PC-3 (cell line): Measurements from ENCODE around the gene MOB4. TPM values are rescaled to one million over a fixed set of nuclear protein-coding genes. Genes with fewer than 3 reads are reported as not detected.
"Not testable (repeated sequence)": the region's sequence is repeated elsewhere in the genome, so short reads cannot be mapped to it uniquely, and the experiment has no call there.

Experiments used
- ATAC-seq: fragments of 200-7000 bp; cut with Tn5 transposase; 2 replicates; pipeline ENCODE4 v1.9.1; 2020; ENCODE audit warnings: mild to moderate bottlenecking, moderate library complexity
- BruUV-seq: library from RNA; stranded (reverse); fragments of 400-500 nt; replicated peaks from 2 replicates; lab custom pipeline; 2021; lab: Mats Ljungman, UMichigan
- CTCF ChIA-PET: fragments of 300-600 bp; sonication (Branson Sonifier 250); formaldehyde crosslinking; loops from one replicate; lab custom pipeline; 2022; ENCODE audit warnings: antibody characterized with exemption; lab: Charles Lee
- POLR2A ChIA-PET: fragments of 300-600 bp; sonication (Branson Sonifier 250); formaldehyde crosslinking; loops from one replicate; lab custom pipeline; 2022; ENCODE audit warnings: antibody characterized with exemption; ENCODE audit not compliant: unreplicated experiment; lab: Charles Lee
- DNase-seq: peaks from one replicate; pipeline ENCODE4 v3.0.0-alpha.2; 2015
- H2AFZ ChIP-seq: fragments of 300-600 bp; sonication (generic); 2 replicates; pipeline ENCODE4 v1.6.0; 2016; ENCODE audit warnings: antibody characterized with exemption, low read length
- H3F3A ChIP-seq: fragments of 300-600 bp; sonication (generic); one replicate; pipeline ENCODE4 v1.6.0; 2017; ENCODE audit warnings: antibody characterized with exemption, low read length, control low read depth, mild to moderate bottlenecking; ENCODE audit not compliant: unreplicated experiment
- H3K27ac ChIP-seq: fragments of 300-600 bp; sonication (generic); 2 replicates; pipeline ENCODE4 v1.5.1; 2016; ENCODE audit warnings: mild to moderate bottlenecking, low read length
- H3K27me3 ChIP-seq: fragments of 300-600 bp; sonication (generic); 2 replicates; pipeline ENCODE4 v1.6.1; 2016; ENCODE audit warnings: low read length, mixed read lengths
- H3K36me3 ChIP-seq: fragments of 300-600 bp; sonication (generic); 2 replicates; pipeline ENCODE4 v1.6.1; 2016; ENCODE audit warnings: low read depth, mixed run types, low read length, mixed read lengths
- H3K4me1 ChIP-seq: fragments of 300-600 bp; sonication (generic); 2 replicates; pipeline ENCODE4 v1.5.1; 2016; ENCODE audit warnings: low read length; ENCODE audit not compliant: insufficient read depth
- H3K4me2 ChIP-seq: fragments of 300-600 bp; sonication (generic); 2 replicates; pipeline ENCODE4 v1.6.0; 2016; ENCODE audit warnings: low read length
- H3K4me3 ChIP-seq: fragments of 300-600 bp; sonication (generic); 2 replicates; pipeline ENCODE4 v1.5.1; 2016; ENCODE audit warnings: mild to moderate bottlenecking, low read length, mixed read lengths
- H3K79me2 ChIP-seq: fragments of 300-600 bp; sonication (generic); 2 replicates; pipeline ENCODE4 v1.6.1; 2017; ENCODE audit warnings: low read length, mixed read lengths
- H3K9ac ChIP-seq: fragments of 300-600 bp; sonication (generic); 2 replicates; pipeline ENCODE4 v1.6.0; 2016; ENCODE audit warnings: mild to moderate bottlenecking, low read length
- H3K9me2 ChIP-seq: fragments of 300-600 bp; sonication (generic); replicated peaks from 2 replicates; pipeline ENCODE4 v1.6.1; 2016; ENCODE audit warnings: mixed run types, low read length, mixed read lengths
- H3K9me3 ChIP-seq: fragments of 300-600 bp; sonication (generic); 2 replicates; pipeline ENCODE4 v1.6.1; 2016; ENCODE audit warnings: low read length, mixed read lengths
- H4K20me1 ChIP-seq: fragments of 300-600 bp; sonication (generic); 2 replicates; pipeline ENCODE4 v1.6.1; 2016; ENCODE audit warnings: low read length, mixed read lengths
- CTCF ChIP-seq: fragments of 300-600 bp; sonication (generic); conservative IDR thresholded peaks from 2 replicates; pipeline ENCODE4 v1.5.1; 2017; ENCODE audit warnings: antibody characterized with exemption, low read depth, mild to moderate bottlenecking, low read length
- EZH2 ChIP-seq: fragments of 300-600 bp; sonication (generic); IDR thresholded peaks from one replicate; pipeline ENCODE4 v1.6.1; 2017; ENCODE audit warnings: antibody characterized with exemption, mild to moderate bottlenecking, low read length; ENCODE audit not compliant: unreplicated experiment
- EZH2phosphoT487 ChIP-seq: fragments of 300-600 bp; sonication (generic); IDR thresholded peaks from 2 replicates; pipeline ENCODE4 v1.6.1; 2018; ENCODE audit warnings: mild to moderate bottlenecking, antibody characterized with exemption, low read length, borderline replicate concordance
- intact Hi-C: fragments of 100-400 bp; cut with micrococcal nuclease; formaldehyde crosslinking; loops from 2 replicates; pipeline ENCODE4 v1.9.0; 2023
- total RNA-seq: library from RNA; depleted of rRNA; stranded (reverse); fragments of >200 nt; gene quantifications from 2 replicates; pipeline ENCODE4 v1.2.3, GENCODE V29; 2014

MOB4 gene
- total RNA-seq, 1 experiment from 2014 or later: 24.9 TPM

- no peak overlapping the region for H2AFZ ChIP-seq
- H3K27ac ChIP-seq: peak overlapping the region; percentile 57
- peaks cover 38% of the 10 kb centered on the region for H3K36me3 ChIP-seq
- H4K20me1 ChIP-seq: peaks cover 7% of the 10 kb centered on the region; the same call in 1 of the 2 replicates
- no peak overlapping the region for H3K9ac ChIP-seq
- no TSS peak for BruUV-seq
- ChIA-PET CTCF (no interaction called here), POLR2A (no interaction called here)
- intact Hi-C loops: no loop called here
- TF ChIP-seq CTCF (no peak), EZH2 (no peak), EZH2phosphoT487 (no peak)
- no peak overlapping the region for H3K4me2 ChIP-seq
- 0 out of 2 replicates have a peak, but pooled peaks cover 4% of the 10 kb centered on the region for H3K79me2 ChIP-seq
- DNase-seq: peak; percentile 39
- no peaks in the 10 kb centered on the region for H3F3A ChIP-seq
- no peak overlapping the region for H3K4me3 ChIP-seq
- H3K9me3 ChIP-seq: no peaks in the 10 kb centered on the region
- ATAC-seq: peak; percentile 95
- 0 out of 2 replicates have a peak, but pooled peaks cover 5% of the 10 kb centered on the region for H3K4me1 ChIP-seq
- no peaks in the 10 kb centered on the region for H3K9me2 ChIP-seq
- no peaks in the 10 kb centered on the region for H3K27me3 ChIP-seq
Observed at GRCh38 chr2:197547163-197547900, 31.5 kb downstream of the MOB4 start.

- Histone ChIP-seq H3K79me2 (0 out of 2 replicates have a peak, but pooled peaks cover 4% of the 10 kb centered on the region), H3K27me3 (no peaks in the 10 kb centered on the region), H3K36me3 (peaks cover 27% of the 10 kb centered on the region), H3K4me2 (no peak overlapping the region), H3K27ac (no peak overlapping the region), H4K20me1 (peaks cover 7% of the 10 kb centered on the region; the same call in 1 of the 2 replicates), H3F3A (no peaks in the 10 kb centered on the region), H3K9me2 (no peaks in the 10 kb centered on the region), H3K4me3 (no peak overlapping the region), H3K9ac (no peak overlapping the region), H2AFZ (no peak overlapping the region), H3K4me1 (0 out of 2 replicates have a peak, but pooled peaks cover 5% of the 10 kb centered on the region), H3K9me3 (no peaks in the 10 kb centered on the region)
- ATAC-seq: no peak
- DNase-seq: no peak
- intact Hi-C loops: no loop called here
- no TSS peak for BruUV-seq
- ChIA-PET POLR2A (no interaction called here), CTCF (no interaction called here)
- no peak for TF ChIP-seq CTCF
- no peak for TF ChIP-seq EZH2phosphoT487
- no peak for TF ChIP-seq EZH2
Observed at GRCh38 chr2:197548582-197548981, 32.7 kb downstream of the MOB4 start.

- H3K27ac ChIP-seq, H2AFZ ChIP-seq, intact Hi-C loops, H3F3A ChIP-seq, ATAC-seq, H3K9ac ChIP-seq, H3K4me1 ChIP-seq, H3K27me3 ChIP-seq, DNase-seq, H3K9me2 ChIP-seq, BruUV-seq, H3K4me2 ChIP-seq, H3K79me2 ChIP-seq, H3K9me3 ChIP-seq, POLR2A ChIA-PET, CTCF ChIA-PET, H4K20me1 ChIP-seq, H3K4me3 ChIP-seq: not testable (repeated sequence)
- peaks cover 28% of the 10 kb centered on the region for H3K36me3 ChIP-seq
Observed at GRCh38 chr2:197551260-197551659, 35.4 kb downstream of the MOB4 start.
